GM12873 (cell line): ENCODE results near the gene URI1.

Experiments used
- CTCF ChIP-seq: IDR thresholded peaks from 2 replicates; pipeline ENCODE4 v1.5.1; 2012; ENCODE audit warnings: low read depth, mild to moderate bottlenecking, moderate library complexity, low read length, control low read depth; ENCODE audit not compliant: insufficient read depth; ENCODE audit errors: missing control alignments

URI1 gene

GRCh38 chr19:30000862-30001261 lies 58.8 kb downstream of the URI1 start:
- TF ChIP-seq CTCF = no peak

- TF ChIP-seq CTCF = no peak
Observed at GRCh38 chr19:30001301-30001700, 59.3 kb downstream of the URI1 start.

GRCh38 chr19:30001791-30002190 lies 59.8 kb downstream of the URI1 start:
- TF ChIP-seq CTCF = no peak

GRCh38 chr19:30003866-30004265 lies 61.8 kb downstream of the URI1 start:
- TF ChIP-seq CTCF = no peak

GRCh38 chr19:30004403-30004802 lies 62.4 kb downstream of the URI1 start:
- no peak for TF ChIP-seq CTCF

- no peak for TF ChIP-seq CTCF
Observed at GRCh38 chr19:30006207-30006606, 64.2 kb downstream of the URI1 start.

- TF ChIP-seq CTCF = no peak
Observed at GRCh38 chr19:30008169-30008568, 66.1 kb downstream of the URI1 start.

GRCh38 chr19:30009013-30009412 lies 67.0 kb downstream of the URI1 start:
- no peak for TF ChIP-seq CTCF
